Measurements from ENCODE around the gene HOXA6.

The HOXA6 gene

GRCh38 chr7:27179503-27180430 lies 32.2 kb upstream of the HOXA6 start:
- TF ChIP-seq CTCF (IDR thresholded peaks at IDR 0.05; ENCODE audit: low read depth, low read length, missing control alignments) = peak; percentile 64
- no peak overlapping the region for H3K4me3 ChIP-seq (ENCODE audit: low read depth, low read length)
- no peak for DNase-seq (ENCODE audit: low read depth)

GRCh38 chr7:27179030-27179429 lies 31.5 kb upstream of the HOXA6 start:
- H3K4me3 ChIP-seq (ENCODE audit: low read depth, low read length) = no peak overlapping the region
- DNase-seq (ENCODE audit: low read depth) = no peak
- no peak for TF ChIP-seq CTCF (IDR thresholded peaks at IDR 0.05; ENCODE audit: low read depth, low read length, missing control alignments)

- no peak overlapping the region for H3K4me3 ChIP-seq (ENCODE audit: low read depth, low read length)
- TF ChIP-seq CTCF (IDR thresholded peaks at IDR 0.05; ENCODE audit: low read depth, low read length, missing control alignments) = no peak
- DNase-seq (ENCODE audit: low read depth) = no peak
These were observed 30.8 kb upstream of the HOXA6 start for GRCh38 chr7:27178366-27178765.

- TF ChIP-seq CTCF (IDR thresholded peaks at IDR 0.05; ENCODE audit: low read depth, low read length, missing control alignments) = no peak
- DNase-seq (ENCODE audit: low read depth) = no peak
These were observed 30.3 kb upstream of the HOXA6 start for GRCh38 chr7:27177795-27178320.

GRCh38 chr7:27176962-27177794 lies 29.6 kb upstream of the HOXA6 start:
- no peak for DNase-seq (ENCODE audit: low read depth)
- no peak for TF ChIP-seq CTCF (IDR thresholded peaks at IDR 0.05; ENCODE audit: low read depth, low read length, missing control alignments)
- no peak overlapping the region for H3K4me3 ChIP-seq (ENCODE audit: low read depth, low read length)

More at GRCh38 chr7:27177795-27178320, 30.3 kb upstream of the HOXA6 start:
- no peak overlapping the region for H3K4me3 ChIP-seq (ENCODE audit: low read depth, low read length)

- no peak for DNase-seq (ENCODE audit: low read depth)
- H3K4me3 ChIP-seq (ENCODE audit: low read depth, low read length) = no peak overlapping the region
- no peak for TF ChIP-seq CTCF (IDR thresholded peaks at IDR 0.05; ENCODE audit: low read depth, low read length, missing control alignments)
These were observed 28.9 kb upstream of the HOXA6 start for GRCh38 chr7:27176524-27176845.

Measured in GM12864 (cell line).